Heart left ventricle (tissue), 13 donors: Measurements from ENCODE around the gene LIMA1.

Experiments used
- CTCF ChIP-seq, 12 donors: fragments of 200-600 bp; sonication (generic) in 4 of 12; IDR thresholded peaks; one replicate each; pipeline versions ENCODE4 v1.5.0 to v1.8.0; 2018 to 2022; ENCODE audit warnings: antibody characterized with exemption in 12 of 12, mild to moderate bottlenecking in 5 of 12
- POLR2A ChIP-seq, 2 donors: fragments of 450-650 bp; IDR thresholded peaks; one replicate each; pipeline ENCODE4 v1.6.1; 2017; ENCODE audit warnings: antibody characterized with exemption in 2 of 2, mild to moderate bottlenecking in 2 of 2, moderate library complexity in 2 of 2
- donor health status: ischemic (EF 13 %, LVEDD 7.1; RV severe dilation, severe dysfunction).
- donor health status: DM: no; HTN: yes; CAD: no.
- donor health status: DM: no; HTN: no; CAD: no.
- donor health status: ischemic (EF 25% LVEDD 6.9; RV normal size, moderate dysfunction).
- donor health status: ischemic (EF 25% LVEDD 5.7; RV mildly dilated, moderate dysfunction).
- donor health status: ischemic (EF 35%, LVEDD 5.7; RV mildly dilated, moderate dysfunction).
- donor health status: nonischemic (EF 11% LVEDD 7.7; RV severe dilation, severe dysfunction).
- donor health status: DM: yes; HTN: yes; CAD: no.
- donor health status: PGD.
- donor health status: ischemic (EF 29% LVEDD 5.4; RV normal size, mild dysfunction).
- donor health status: nonischemic (EF 23%, LVEDD 6.1; RV moderate dilation, normal function).

- TF ChIP-seq CTCF (IDR thresholded peaks at IDR 0.05) (no peak), POLR2A (IDR thresholded peaks at IDR 0.05) (no peak)
Measured at GRCh38 chr12:50185301-50185895, 97.9 kb downstream of the LIMA1 start.
